ENCODE results near the gene MTIF3.

Gene MTIF3

GRCh38 chr13:27449936-27450828 lies at the start of gene MTIF3:
Gene MTIF3, minus strand, starts transcription at chr13:27450564. Its CDS starts 10,116 bp downstream, at chr13:27440448.
- peak; percentile 91 for DNase-seq (ENCODE audit: low spot score)

GRCh38 chr13:27497563-27498230 lies 47.3 kb upstream of the MTIF3 start:
- DNase-seq (ENCODE audit: low spot score) = no peak

GRCh38 chr13:27496536-27497273 lies 46.3 kb upstream of the MTIF3 start:
- no peak for DNase-seq (ENCODE audit: low spot score)

GRCh38 chr13:27496006-27496405 lies 45.6 kb upstream of the MTIF3 start:
- DNase-seq (ENCODE audit: low spot score) = no peak

- DNase-seq (ENCODE audit: low spot score) = no peak
These were observed 45.2 kb upstream of the MTIF3 start for GRCh38 chr13:27495551-27495950.

- DNase-seq (ENCODE audit: low spot score) = peak; percentile 41
These were observed 43.6 kb upstream of the MTIF3 start for GRCh38 chr13:27493981-27494380.

GRCh38 chr13:27489456-27489855 lies 39.1 kb upstream of the MTIF3 start:
- no peak for DNase-seq (ENCODE audit: low spot score)

GRCh38 chr13:27487776-27488175 lies 37.4 kb upstream of the MTIF3 start:
- no peak for DNase-seq (ENCODE audit: low spot score)

GRCh38 chr13:27483421-27483820 lies 33.1 kb upstream of the MTIF3 start:
- no peak for DNase-seq (ENCODE audit: low spot score)

- DNase-seq (ENCODE audit: low spot score) = no peak
These were observed 32.6 kb upstream of the MTIF3 start for GRCh38 chr13:27482983-27483382.

GRCh38 chr13:27481766-27482165 lies 31.4 kb upstream of the MTIF3 start:
- DNase-seq (ENCODE audit: low spot score) = peak; percentile 47

GRCh38 chr13:27476943-27477703 lies 26.8 kb upstream of the MTIF3 start:
- DNase-seq (ENCODE audit: low spot score) = peak; percentile 82

- DNase-seq (ENCODE audit: low spot score) = no peak
These were observed 24.4 kb upstream of the MTIF3 start for GRCh38 chr13:27474751-27475268.

- DNase-seq (ENCODE audit: low spot score) = no peak
These were observed 22.6 kb upstream of the MTIF3 start for GRCh38 chr13:27472941-27473340.

- DNase-seq (ENCODE audit: low spot score) = no peak
These were observed 22.1 kb upstream of the MTIF3 start for GRCh38 chr13:27472441-27472840.

GRCh38 chr13:27470075-27470820 lies 19.9 kb upstream of the MTIF3 start:
- DNase-seq (ENCODE audit: low spot score) = no peak

GRCh38 chr13:27466513-27466912 lies 16.1 kb upstream of the MTIF3 start:
- no peak for DNase-seq (ENCODE audit: low spot score)

- DNase-seq (ENCODE audit: low spot score) = no peak
These were observed 15.2 kb upstream of the MTIF3 start for GRCh38 chr13:27465611-27466010.

- no peak for DNase-seq (ENCODE audit: low spot score)
These were observed 13.1 kb upstream of the MTIF3 start for GRCh38 chr13:27463500-27463899.

- peak; percentile 62 for DNase-seq (ENCODE audit: low spot score)
These were observed 11.7 kb upstream of the MTIF3 start for GRCh38 chr13:27461940-27462584.
